ENCODE results near the gene ART3.
A peak's percentile ranks its signal among the peaks of the same experiment; 100 is the strongest.

The ART3 gene

GRCh38 chr4:76148142-76148865, 73.8 kb downstream of the ART3 start, which contains the start of gene NUP54:
NUP54 (minus strand) TSS chr4:76148397; CDS start chr4:76148374, 23 bp downstream.
- DNase-seq = peak; percentile 96

GRCh38 chr4:76153356-76153755, 78.8 kb downstream of the ART3 start:
- no peak for DNase-seq

GRCh38 chr4:76155979-76156378, 81.5 kb downstream of the ART3 start:
- no peak for DNase-seq

- DNase-seq = no peak
These were observed 82.1 kb downstream of the ART3 start for GRCh38 chr4:76156635-76157034.

GRCh38 chr4:76160355-76160754, 85.8 kb downstream of the ART3 start:
- no peak for DNase-seq
